Spleen (tissue), 7 donors: ENCODE data around the gene UBA3.

Experiments
- POLR2A ChIP-seq, 3 donors: fragments of 450-650 bp; IDR thresholded peaks; one replicate each; pipeline ENCODE4 v1.5.1; 2017; ENCODE audit warnings: antibody characterized with exemption in 3 of 3, mild to moderate bottlenecking in 1 of 3
- POLR2AphosphoS5 ChIP-seq, 3 donors: sonication (generic); formaldehyde crosslinking; IDR thresholded peaks; one replicate each; pipeline ENCODE4 v1.5.1; 2017; ENCODE audit warnings: antibody characterized with exemption in 3 of 3
- TF ChIP-seq, protein P1 (sequence below), 11 experiments: fragments of 200-600 bp in 7 of 11; fragments of 450-650 bp in 4 of 11; sonication (generic) in 4 of 11; IDR thresholded peaks in 8 of 11; conservative IDR thresholded peaks in 3 of 11; 1 replicate in 7 of 11; 2 replicates in 4 of 11; pipeline versions ENCODE4 v1.4.0 to v1.8.0; 2016 to 2021; ENCODE audit warnings: antibody characterized with exemption in 11 of 11, inconsistent platforms in 4 of 11, mild to moderate bottlenecking in 1 of 11
- donor health status: DM: no; HTN: no; CAD: no; lungs with moderate emphysema.
- donor health status: DM: no; HTN: no; CAD: no.
- donor health status: DM: no; HTN: no; CAD: no.

DNA sequence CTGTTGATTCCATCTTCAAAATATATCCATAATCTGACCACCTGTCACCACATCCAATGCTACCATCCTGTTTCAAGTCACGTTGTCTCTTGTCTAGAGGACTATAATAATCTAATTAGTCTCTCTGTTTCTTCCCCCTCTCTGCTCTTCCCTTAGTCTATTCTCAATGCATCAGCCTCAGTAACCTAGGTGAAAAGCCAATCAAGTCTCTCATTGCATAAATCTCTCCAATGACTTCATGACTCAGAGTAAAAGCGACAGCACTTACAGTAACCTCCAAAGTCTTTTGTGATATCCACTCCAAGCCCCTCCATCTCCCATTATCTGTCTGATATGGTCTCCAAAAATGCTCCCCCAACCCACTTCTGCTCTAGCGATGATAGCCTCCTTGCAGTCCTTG, 7.2 kb downstream of the UBA3 start:
- TF ChIP-seq, protein P1, sequence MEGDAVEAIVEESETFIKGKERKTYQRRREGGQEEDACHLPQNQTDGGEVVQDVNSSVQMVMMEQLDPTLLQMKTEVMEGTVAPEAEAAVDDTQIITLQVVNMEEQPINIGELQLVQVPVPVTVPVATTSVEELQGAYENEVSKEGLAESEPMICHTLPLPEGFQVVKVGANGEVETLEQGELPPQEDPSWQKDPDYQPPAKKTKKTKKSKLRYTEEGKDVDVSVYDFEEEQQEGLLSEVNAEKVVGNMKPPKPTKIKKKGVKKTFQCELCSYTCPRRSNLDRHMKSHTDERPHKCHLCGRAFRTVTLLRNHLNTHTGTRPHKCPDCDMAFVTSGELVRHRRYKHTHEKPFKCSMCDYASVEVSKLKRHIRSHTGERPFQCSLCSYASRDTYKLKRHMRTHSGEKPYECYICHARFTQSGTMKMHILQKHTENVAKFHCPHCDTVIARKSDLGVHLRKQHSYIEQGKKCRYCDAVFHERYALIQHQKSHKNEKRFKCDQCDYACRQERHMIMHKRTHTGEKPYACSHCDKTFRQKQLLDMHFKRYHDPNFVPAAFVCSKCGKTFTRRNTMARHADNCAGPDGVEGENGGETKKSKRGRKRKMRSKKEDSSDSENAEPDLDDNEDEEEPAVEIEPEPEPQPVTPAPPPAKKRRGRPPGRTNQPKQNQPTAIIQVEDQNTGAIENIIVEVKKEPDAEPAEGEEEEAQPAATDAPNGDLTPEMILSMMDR (IDR thresholded peaks at IDR 0.05 in 8 of 11, conservative IDR thresholded peaks at IDR 0.05 in 3 of 11), result no peak
- TF ChIP-seq POLR2AphosphoS5 (IDR thresholded peaks at IDR 0.05) (no peak), POLR2A (IDR thresholded peaks at IDR 0.05) (no peak)
